Erythroblast (primary cell): ENCODE data around the gene SUSD6.
"Not testable (repeated sequence)": the region's sequence is repeated elsewhere in the genome, so short reads cannot be mapped to it uniquely, and the experiment has no call there.

Experiments
- DNase-seq, 2 experiments: peaks; one replicate each; lab custom pipeline; 2025; lab: John Stamatoyannopoulos, UW
- GATA1 ChIP-seq: IDR thresholded peaks from 2 replicates; pipeline ENCODE4 v1.6.1; 2011; ENCODE audit warnings: low read depth, mild to moderate bottlenecking, control low read depth, low read length, moderate library complexity
- POLR2A ChIP-seq: IDR thresholded peaks from 2 replicates; pipeline ENCODE4 v1.6.1; 2011; ENCODE audit warnings: mild to moderate bottlenecking, low read length

Gene SUSD6

DNA sequence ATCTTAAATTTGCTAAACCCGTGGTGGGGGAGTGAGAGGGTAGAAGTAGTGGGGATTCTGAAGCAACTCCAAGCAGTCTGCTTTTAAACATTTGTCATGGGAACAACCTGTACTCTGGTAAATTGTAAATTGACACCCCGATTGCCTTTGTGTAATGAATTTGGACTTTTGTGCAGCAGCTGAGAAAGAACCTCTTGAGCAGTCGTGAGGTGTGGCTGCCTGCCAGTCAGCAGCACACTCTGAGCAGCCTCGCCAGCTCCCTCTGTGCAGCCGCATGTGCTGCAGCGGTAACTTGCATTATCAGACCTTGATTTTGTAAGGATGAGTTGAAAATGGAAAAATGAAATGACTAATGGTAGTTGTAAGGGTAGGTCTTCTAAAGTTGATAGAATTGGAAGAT, 74.3 kb downstream of the SUSD6 start:
- TF ChIP-seq POLR2A, result no peak
- TF ChIP-seq GATA1, result no peak
- DNase-seq, result peak; percentile 49 to 50

DNA sequence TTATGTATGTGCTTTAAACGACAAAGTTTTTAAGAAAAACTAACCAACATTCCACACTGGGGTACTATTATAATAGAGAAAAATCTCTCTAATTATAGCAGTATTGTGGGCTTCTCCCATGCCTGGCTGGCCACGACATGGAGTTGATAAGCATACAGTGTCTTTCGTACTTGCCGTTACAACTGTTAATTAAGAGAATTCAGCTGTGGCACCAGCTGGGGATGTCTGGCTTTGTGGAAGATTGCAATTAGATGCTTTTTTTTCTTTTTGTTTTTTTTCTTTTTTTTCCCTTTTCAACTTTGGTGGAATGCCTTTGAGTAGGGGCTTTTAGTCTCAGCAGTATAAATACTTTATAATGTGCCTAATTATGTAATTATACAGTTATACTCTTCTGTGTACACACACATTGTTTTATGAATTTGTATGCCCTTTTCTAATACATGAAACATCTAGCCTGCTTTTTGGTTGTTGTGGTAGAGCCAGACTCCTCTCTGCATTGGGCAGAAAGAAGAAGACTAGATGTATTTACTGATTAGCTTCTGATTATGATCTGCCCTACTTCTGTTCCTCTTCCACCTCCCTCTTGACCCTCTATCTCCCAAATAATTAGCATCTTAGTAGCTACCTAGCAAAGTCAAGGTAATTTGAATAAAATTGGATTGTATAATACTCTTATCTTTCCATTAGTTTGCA, 76.4 kb downstream of the SUSD6 start:
- DNase-seq, result peak; percentile 39 to 50
- TF ChIP-seq GATA1, result no peak

DNA sequence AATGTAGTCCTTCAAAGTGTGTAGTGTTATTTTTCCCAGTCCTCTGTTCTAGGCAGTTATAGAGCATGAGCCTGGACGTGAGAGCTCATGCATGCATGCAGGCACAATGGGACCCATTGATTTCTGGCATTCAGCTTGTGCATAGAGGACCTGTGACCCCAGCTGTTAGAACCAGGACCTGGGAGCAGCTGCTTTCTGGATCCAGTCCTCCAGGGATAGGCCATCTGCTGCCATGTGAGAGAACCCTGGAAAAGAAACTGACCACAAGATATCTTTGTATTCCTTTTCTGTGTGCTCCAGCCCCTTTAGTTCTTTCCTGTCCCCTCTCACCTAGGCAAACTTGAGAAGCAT, 76.9 kb downstream of the SUSD6 start:
- TF ChIP-seq POLR2A (no peak), GATA1 (no peak)
- DNase-seq, result no peak

DNA sequence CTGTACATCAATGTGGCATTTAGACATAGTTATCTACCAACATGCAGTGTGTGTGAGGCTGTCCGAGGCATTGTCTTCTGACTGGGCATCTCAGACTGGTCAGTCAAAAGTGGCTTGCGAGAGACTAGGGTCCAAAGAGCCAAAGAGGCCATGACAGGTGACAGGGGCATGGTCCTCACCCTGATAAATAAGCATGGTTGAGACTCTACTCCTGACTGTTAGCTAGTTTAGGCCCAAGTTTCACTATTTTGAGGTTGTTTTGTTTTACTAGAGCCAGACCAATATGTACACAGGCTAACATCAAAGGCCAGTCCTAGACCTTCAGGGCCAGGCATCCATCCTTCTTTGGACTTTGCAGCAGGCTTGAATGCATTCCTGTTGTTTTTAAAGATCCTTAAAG, 78.6 kb downstream of the SUSD6 start:
- no peak for TF ChIP-seq POLR2A
- TF ChIP-seq GATA1, result no peak
- DNase-seq, result no peak

DNA sequence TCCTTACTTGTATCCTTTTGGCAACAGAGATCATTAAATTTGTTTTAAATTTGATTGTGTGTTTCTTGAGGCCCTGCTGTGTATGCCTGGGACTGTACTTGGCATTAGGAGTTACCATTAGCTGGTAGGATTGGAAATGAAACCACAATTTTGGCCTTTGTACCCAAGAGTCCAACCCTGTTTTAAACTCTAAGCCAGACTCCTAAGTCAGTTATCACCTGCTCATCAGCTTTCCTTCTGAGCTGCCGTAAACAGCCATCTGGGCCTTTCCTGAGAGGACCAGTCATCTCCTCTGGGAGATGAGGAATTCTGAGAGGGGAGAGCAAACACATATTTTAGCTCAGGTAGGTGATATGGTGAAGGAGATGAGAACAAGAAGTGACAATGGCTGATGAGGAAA, 81.2 kb downstream of the SUSD6 start:
- peak; percentile 21 to 51 for DNase-seq
- TF ChIP-seq POLR2A, result no peak
- no peak for TF ChIP-seq GATA1

DNA sequence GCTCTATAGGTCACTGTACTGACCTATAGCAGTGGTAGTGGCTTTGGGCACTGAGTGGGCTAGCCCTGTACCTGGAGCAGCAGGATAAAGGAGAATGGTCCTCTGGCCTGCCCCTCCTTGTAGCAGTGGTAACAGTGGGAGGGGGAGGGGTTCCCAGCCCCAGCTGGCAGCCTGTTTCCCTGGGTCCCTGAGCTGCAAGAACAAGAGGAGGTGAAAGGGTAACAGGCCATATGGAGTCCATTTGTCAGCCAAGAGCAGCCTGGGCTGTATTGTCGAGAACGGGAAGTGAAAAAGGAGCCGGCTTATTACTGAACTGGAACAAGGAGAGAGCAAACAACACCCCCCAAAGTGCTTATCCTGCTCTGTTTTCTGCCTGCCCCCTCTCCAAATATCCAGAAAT, 81.7 kb downstream of the SUSD6 start:
- no peak for DNase-seq
- TF ChIP-seq GATA1, result no peak
- TF ChIP-seq POLR2A, result no peak

DNA sequence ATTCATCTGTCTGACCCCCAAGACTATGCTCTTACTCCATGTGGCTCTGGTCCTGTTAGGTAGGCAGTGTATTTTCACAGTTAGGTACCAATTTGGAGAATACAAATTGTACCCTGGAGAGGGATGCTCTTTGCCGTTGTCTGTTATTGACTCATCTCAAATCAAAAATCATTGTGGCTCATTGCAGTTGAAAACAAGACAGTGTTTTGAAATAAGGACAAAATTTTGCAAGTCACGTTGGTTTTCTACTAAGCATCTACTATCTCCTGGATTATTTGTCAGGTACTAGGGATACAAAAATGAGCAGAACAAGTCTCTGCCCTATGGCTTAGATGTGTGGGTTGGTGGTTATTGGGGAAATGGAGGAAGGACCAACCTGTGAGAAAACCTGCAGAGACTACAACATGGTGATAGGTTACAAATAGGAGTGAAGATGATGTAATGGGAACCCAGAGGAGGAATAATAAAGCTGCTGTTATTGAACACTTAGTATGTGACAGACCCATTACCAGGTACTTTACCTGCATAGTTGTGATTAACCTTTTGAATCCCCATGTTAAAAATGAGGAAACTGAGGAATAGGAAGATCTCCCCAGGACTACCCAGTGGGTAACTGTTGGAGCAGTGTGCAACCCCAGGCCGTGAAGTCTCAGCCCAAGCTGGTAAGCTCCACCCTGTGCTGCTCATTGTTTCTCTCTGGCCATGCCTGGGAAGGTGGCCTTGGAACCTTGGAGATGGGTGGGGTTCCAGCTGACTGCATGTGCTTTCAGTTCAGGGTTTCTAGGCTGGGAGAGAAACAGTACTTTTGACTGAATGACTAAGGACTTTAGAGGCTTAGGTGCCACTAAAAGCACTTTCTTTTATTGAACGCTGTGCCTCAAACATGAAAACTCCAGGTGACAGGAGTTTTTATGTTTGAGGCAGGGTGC, 82.7 kb downstream of the SUSD6 start:
- DNase-seq, result peak; percentile 64 to 73
- no peak for TF ChIP-seq POLR2A
- TF ChIP-seq GATA1, result no peak

DNA sequence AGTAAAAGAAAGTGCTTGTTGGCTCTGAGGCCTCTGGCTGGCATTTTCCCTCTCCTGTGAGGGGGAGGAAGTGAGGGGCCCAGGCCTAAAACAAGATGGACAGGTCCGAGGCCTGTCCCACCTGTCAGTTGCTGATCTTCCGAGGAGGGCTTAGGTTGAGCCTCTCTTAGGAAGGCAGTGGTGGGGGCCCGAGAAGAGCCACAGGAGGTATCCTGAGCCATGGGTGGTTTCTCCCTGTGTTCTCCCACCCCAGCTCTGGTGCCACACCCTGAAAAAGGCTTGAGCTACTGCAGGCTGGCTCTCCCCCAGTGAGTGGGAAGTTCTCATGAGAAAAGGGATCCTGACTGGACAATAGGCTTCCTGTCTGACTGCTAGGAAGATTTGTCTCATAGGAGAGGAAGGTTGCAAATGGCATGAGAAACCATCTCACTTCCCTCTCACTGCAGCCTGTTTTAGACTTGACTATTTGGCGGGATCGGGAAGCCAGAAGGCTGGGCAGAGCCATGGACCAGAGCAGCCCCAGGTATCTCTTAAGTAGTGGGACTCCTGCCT, 83.4 kb downstream of the SUSD6 start:
- no peak for DNase-seq
- TF ChIP-seq GATA1 (no peak), POLR2A (no peak)

DNA sequence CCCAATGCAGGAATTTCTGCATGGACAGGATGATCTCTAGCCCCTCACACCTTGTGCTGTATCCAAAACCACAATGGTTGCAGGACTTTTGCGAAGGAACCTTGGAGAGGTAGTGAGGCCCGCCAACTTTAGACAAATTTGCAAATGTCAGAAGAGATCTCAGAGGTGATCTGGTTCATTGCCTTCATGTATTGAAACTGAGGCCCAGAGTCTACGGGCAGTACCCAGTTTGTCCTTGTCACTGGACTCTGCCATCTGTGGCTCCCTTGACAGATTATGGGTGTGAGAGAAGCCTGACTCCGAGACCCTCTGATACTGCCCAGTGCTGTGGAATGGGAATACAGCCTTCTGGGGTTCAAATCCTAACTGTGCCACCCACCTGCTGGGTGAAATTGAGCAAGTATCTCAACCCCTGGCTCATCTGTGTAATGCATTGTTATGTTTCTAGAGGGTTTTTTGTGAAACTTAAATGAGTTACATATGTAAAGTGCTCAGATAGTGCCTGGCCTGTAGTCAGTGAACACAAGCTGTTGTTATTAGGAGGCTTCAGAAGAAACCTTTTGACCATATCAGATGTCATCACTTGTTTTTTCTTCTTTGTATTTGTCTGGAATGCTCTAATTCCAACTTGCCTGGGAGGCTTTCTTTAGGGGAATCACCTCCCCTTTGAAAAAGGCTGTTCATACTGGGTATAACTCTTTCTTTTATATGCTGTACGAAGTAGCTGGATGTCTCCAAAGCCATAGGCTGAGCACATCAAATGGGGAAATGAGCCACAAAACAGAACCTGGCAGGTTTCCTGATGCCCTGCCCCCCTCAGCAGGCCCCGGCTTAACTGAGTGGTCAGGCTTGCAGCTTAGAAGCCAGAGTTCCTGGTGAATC, 84.2 kb downstream of the SUSD6 start:
- no peak for TF ChIP-seq GATA1
- no peak for TF ChIP-seq POLR2A
- peak; percentile 60 for DNase-seq

DNA sequence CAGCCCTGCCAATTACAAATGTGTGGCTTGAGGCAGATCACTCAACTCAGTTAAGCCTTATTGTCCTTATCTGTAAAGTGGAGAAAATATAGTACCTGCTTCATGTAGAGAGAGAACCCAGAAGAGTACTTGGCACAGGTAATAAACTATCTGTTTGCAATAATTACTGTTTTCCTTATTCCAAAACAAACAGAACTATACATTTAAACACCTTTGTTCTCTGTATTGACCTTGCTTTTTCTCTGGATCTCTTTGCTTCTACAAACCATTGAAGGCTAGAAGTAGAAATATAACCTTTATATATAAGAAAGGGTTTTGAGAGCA, 84.8 kb downstream of the SUSD6 start:
- TF ChIP-seq POLR2A (no peak), GATA1 (no peak)
- no peak for DNase-seq

DNA sequence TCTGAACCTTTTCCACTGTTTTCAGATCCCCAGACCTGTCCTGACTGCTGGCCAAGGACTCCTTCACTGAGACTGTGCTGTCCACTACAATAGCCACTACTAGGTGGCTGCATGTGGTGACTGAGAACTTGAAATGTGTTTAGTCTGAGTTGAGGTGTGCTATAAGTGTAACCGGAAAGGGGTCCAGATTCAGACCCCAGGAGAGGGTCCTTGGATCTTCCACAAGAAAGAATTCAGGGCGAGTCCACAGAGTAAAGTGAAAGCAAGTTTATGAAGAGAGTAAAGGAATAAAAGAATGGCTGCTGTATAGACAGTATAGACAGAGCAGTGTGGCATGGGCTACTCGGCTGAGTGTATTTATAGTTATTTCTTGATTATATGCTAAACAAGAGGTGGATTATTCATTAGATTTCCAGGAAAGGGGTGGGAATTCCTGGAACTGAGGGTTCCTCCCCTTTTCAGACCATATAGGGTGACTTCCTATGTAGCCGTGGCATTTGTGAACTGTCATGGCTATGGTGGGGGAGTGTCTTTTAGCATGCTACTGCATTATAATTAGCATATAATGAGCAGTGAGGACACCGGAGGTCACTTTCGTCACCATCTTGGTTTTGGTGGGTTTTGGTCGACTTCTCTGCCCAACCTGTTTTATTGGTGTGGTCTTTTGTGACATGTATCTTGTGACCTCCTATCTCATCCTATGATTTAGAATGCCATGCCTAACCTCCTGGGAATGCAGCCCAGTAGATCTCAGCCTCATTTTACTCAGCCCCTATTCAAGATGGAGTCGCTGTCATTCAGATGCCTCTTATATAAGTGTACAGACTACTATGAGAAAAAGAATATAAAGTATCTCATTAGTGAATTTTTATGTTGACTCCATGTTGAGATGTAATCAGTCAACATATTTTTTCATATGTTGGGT, 85.5 kb downstream of the SUSD6 start:
- TF ChIP-seq GATA1 (no peak), POLR2A (peak; percentile 94)
- DNase-seq, result peak; percentile 91 to 95

DNA sequence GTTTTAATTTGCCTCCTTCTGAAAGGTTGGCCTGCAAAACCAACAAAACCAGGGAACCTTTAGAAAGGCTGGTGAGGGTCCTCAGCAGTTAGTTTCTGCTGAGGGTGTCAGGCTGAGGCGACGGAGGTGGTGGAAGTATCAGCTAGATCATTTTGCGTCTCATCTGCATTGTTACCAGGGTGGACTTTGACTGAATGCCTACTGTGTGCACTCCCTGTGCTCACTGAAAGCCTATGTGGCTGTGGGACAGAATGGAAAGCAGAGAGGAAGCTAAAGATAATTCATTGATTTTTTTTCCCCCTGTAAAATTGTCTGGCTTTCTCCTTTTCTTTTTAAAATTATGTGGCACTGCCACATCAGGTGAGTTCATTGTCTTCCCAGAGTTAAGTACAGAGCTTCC, 87.2 kb downstream of the SUSD6 start:
- no peak for DNase-seq
- TF ChIP-seq GATA1, result no peak

DNA sequence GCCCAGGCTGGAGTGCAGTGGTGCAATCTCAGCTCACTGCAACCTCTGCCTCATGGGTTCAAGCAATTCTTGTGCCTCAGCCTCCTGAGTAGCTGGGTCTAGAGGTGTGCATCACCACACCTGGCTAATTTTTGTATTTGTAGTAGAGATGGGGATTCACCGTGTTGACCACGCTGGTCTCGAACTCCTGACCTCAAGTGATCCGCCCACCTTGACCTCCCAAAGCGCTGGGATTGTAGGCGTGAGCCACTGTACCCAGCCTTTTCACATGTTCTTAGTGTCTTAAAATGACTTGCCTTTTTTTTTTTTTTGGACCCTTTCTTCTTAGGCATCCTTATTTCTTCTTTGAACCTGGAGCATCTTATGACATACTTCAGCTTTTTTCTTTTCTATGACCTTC, 87.8 kb downstream of the SUSD6 start:
- not testable (repeated sequence) for DNase-seq
